Measurements from ENCODE around the gene F13A1.

DNA sequence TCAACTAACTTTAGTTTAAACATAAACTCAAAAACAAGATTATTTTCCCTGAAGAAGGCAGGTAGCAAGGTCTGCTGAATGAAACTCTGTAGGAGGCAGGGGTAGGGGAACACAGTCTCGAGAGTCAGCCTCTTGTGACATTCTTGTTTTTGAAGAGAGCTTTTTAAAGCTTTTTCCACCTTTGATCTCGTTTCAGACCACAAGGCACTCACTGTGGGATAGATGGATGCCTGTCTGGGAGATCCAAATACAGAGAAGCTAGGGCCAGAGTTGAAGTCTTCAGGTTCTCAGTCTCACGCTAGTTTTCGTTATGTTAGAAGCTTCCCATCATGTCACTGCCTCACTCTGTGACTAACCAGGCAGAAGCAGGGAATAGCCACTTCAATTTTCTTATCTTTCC is 14.9 kb downstream of the F13A1 start:
- TF ChIP-seq, protein P1, sequence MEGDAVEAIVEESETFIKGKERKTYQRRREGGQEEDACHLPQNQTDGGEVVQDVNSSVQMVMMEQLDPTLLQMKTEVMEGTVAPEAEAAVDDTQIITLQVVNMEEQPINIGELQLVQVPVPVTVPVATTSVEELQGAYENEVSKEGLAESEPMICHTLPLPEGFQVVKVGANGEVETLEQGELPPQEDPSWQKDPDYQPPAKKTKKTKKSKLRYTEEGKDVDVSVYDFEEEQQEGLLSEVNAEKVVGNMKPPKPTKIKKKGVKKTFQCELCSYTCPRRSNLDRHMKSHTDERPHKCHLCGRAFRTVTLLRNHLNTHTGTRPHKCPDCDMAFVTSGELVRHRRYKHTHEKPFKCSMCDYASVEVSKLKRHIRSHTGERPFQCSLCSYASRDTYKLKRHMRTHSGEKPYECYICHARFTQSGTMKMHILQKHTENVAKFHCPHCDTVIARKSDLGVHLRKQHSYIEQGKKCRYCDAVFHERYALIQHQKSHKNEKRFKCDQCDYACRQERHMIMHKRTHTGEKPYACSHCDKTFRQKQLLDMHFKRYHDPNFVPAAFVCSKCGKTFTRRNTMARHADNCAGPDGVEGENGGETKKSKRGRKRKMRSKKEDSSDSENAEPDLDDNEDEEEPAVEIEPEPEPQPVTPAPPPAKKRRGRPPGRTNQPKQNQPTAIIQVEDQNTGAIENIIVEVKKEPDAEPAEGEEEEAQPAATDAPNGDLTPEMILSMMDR (IDR thresholded peaks at IDR 0.05), result no peak
- TF ChIP-seq POLR2A (IDR thresholded peaks at IDR 0.05) (no peak), EP300 (IDR thresholded peaks at IDR 0.05) (no peak)
